Liver (tissue), 3 donors: ENCODE results near the gene ACSS2.
"Not testable (repeated sequence)": the region's sequence is repeated elsewhere in the genome, so short reads cannot be mapped to it uniquely, and the experiment has no call there.

Experiments
- CTCF ChIP-seq: fragments of 150-350 bp; IDR thresholded peaks from 2 replicates; pipeline ENCODE4 v1.5.1; 2017; ENCODE audit warnings: improper control_type of control experiment, low read depth, low read length; ENCODE audit not compliant: missing input control
- JUND ChIP-seq, 2 donors: IDR thresholded peaks; 2 replicates each; pipeline ENCODE4 v1.6.1; 2016; ENCODE audit warnings: antibody characterized with exemption in 2 of 2
- NR2F2 ChIP-seq: IDR thresholded peaks from 2 replicates; pipeline ENCODE4 v1.6.1; 2016; ENCODE audit warnings: antibody characterized with exemption
- RAD21 ChIP-seq, 2 donors: IDR thresholded peaks; 2 replicates each; pipeline ENCODE4 v1.6.1; 2016; ENCODE audit warnings: antibody characterized with exemption in 2 of 2, mild to moderate bottlenecking in 2 of 2
- REST ChIP-seq: IDR thresholded peaks from 2 replicates; pipeline ENCODE4 v1.6.1; 2016; ENCODE audit warnings: antibody characterized with exemption, mild to moderate bottlenecking
- TAF1 ChIP-seq: conservative IDR thresholded peaks from 2 replicates; pipeline ENCODE4 v1.6.1; 2016; ENCODE audit warnings: antibody characterized with exemption, mild to moderate bottlenecking
- ZBTB33 ChIP-seq: IDR thresholded peaks from 2 replicates; pipeline ENCODE4 v1.6.1; 2016; ENCODE audit warnings: antibody characterized with exemption
- donor health status: healthy.
- donor health status: healthy.

- TF ChIP-seq TAF1; REST; CTCF; RAD21 (IDR thresholded peaks at IDR 0.05); JUND (IDR thresholded peaks at IDR 0.05); ZBTB33; NR2F2: not testable (repeated sequence)
These were observed 4.6 kb downstream of the ACSS2 start for GRCh38 chr20:34880971-34881370.
